H9 (cell line): ENCODE results near the gene ARNT2. TPM values are rescaled to one million over a fixed set of nuclear protein-coding genes. Genes with fewer than 3 reads are reported as not detected.

ENCODE experiments used
- microRNA-seq: library from miRNA; unstranded; fragments of <30 nt; microRNA quantifications from one replicate; pipeline ENCODE4, GENCODE V29; 2020; ENCODE audit warnings: borderline microRNAs expressed
- total RNA-seq: library from RNA; stranded (reverse); gene quantifications from 2 replicates; pipeline ENCODE4 v1.2.1, GENCODE V29; 2021

Gene ARNT2
- total RNA-seq, 1 experiment from 2014 or later, result 10.5 TPM

Small RNAs within 50 kb of the gene (microRNA-seq; reads per million reads assigned to microRNA genes)
- gene MIR5572, result not detected

Other genes starting within 250 kb of the ARNT2 start
- not detected in 2 replicates for gene CTXND1, start 152.2 kb upstream of the ARNT2 start, total RNA-seq